ENCODE measurements around the gene CLTCL1. TPM values are rescaled to one million over a fixed set of nuclear protein-coding genes. Genes with fewer than 3 reads are reported as not detected.
"Not testable (repeated sequence)": the region's sequence is repeated elsewhere in the genome, so short reads cannot be mapped to it uniquely, and the experiment has no call there.

The CLTCL1 gene
- total RNA-seq, 2 donors from 2014 or later, result 0.16 to 1.0 TPM

- no peaks in the 10 kb centered on the region for H3K36me3 Mint-ChIP-seq (ENCODE audit: low read depth)
- no peaks in the 10 kb centered on the region for H3K27me3 Mint-ChIP-seq
- H3K4me1 Mint-ChIP-seq, result no peaks in the 10 kb centered on the region
- peaks cover 2% of the 10 kb centered on the region for H3K9me3 ChIP-seq (ENCODE audit: control insufficient read depth, low read length, poor library complexity, severe bottlenecking)
- DNase-seq, result no peak
- no peak overlapping the region for H3K27ac Mint-ChIP-seq
- no peak for ATAC-seq
- H3K4me3 Mint-ChIP-seq, result no peak overlapping the region
These were observed 27.8 kb upstream of the CLTCL1 start for GRCh38 chr22:19319281-19319680.

- DNase-seq (no peak), ATAC-seq (no peak)
- H3K36me3 Mint-ChIP-seq (ENCODE audit: low read depth), result no peaks in the 10 kb centered on the region
- no peak overlapping the region for H3K27ac Mint-ChIP-seq
- no peak overlapping the region for H3K4me3 Mint-ChIP-seq
- H3K27me3 Mint-ChIP-seq, result no peaks in the 10 kb centered on the region
- peaks cover 2% of the 10 kb centered on the region for H3K9me3 ChIP-seq (ENCODE audit: control insufficient read depth, low read length, poor library complexity, severe bottlenecking)
- no peaks in the 10 kb centered on the region for H3K4me1 Mint-ChIP-seq
These were observed 26.3 kb upstream of the CLTCL1 start for GRCh38 chr22:19317865-19318264.

GRCh38 chr22:19307872-19308271, 16.4 kb upstream of the CLTCL1 start:
- no peak for ATAC-seq
- H3K9me3 ChIP-seq (ENCODE audit: control insufficient read depth, low read length, poor library complexity, severe bottlenecking), result no peaks in the 10 kb centered on the region
- no peak overlapping the region for H3K27ac Mint-ChIP-seq
- no peak overlapping the region for H3K4me3 Mint-ChIP-seq
- no peak for DNase-seq
- H3K36me3 Mint-ChIP-seq (ENCODE audit: low read depth), result no peaks in the 10 kb centered on the region
- H3K27me3 Mint-ChIP-seq, result no peaks in the 10 kb centered on the region
- no peaks in the 10 kb centered on the region for H3K4me1 Mint-ChIP-seq

GRCh38 chr22:19306535-19306934, 15.0 kb upstream of the CLTCL1 start:
- H3K4me3 Mint-ChIP-seq; H3K27ac Mint-ChIP-seq; H3K36me3 Mint-ChIP-seq (ENCODE audit: low read depth); H3K27me3 Mint-ChIP-seq; H3K4me1 Mint-ChIP-seq; H3K9me3 ChIP-seq (ENCODE audit: control insufficient read depth, low read length, poor library complexity, severe bottlenecking); DNase-seq; ATAC-seq: not testable (repeated sequence)

- Mint-ChIP-seq H3K27ac (no peak overlapping the region), H3K4me1 (no peaks in the 10 kb centered on the region), H3K36me3 (ENCODE audit: low read depth) (no peaks in the 10 kb centered on the region), H3K27me3 (no peaks in the 10 kb centered on the region), H3K4me3 (no peak overlapping the region)
- ATAC-seq (no peak), DNase-seq (no peak)
- H3K9me3 ChIP-seq (ENCODE audit: control insufficient read depth, low read length, poor library complexity, severe bottlenecking), result no peaks in the 10 kb centered on the region
These were observed 13.0 kb upstream of the CLTCL1 start for GRCh38 chr22:19304547-19304946.

- Mint-ChIP-seq H3K4me3 (no peak overlapping the region), H3K27me3 (no peaks in the 10 kb centered on the region), H3K36me3 (ENCODE audit: low read depth) (no peaks in the 10 kb centered on the region), H3K27ac (no peak overlapping the region), H3K4me1 (no peaks in the 10 kb centered on the region)
- no peaks in the 10 kb centered on the region for H3K9me3 ChIP-seq (ENCODE audit: control insufficient read depth, low read length, poor library complexity, severe bottlenecking)
- DNase-seq (no peak), ATAC-seq (no peak)
These were observed 12.3 kb upstream of the CLTCL1 start for GRCh38 chr22:19303785-19304184.

GRCh38 chr22:19295733-19296132, 4.2 kb upstream of the CLTCL1 start:
- Mint-ChIP-seq H3K27ac (no peak overlapping the region), H3K27me3 (peaks cover 8% of the 10 kb centered on the region), H3K4me3 (no peak overlapping the region), H3K4me1 (peaks cover 6% of the 10 kb centered on the region), H3K36me3 (ENCODE audit: low read depth) (no peaks in the 10 kb centered on the region)
- H3K9me3 ChIP-seq (ENCODE audit: control insufficient read depth, low read length, poor library complexity, severe bottlenecking), result no peaks in the 10 kb centered on the region
- ATAC-seq (no peak), DNase-seq (no peak)

GRCh38 chr22:19292458-19293230, 1.1 kb upstream of the CLTCL1 start:
- no peak for ATAC-seq
- H3K27ac Mint-ChIP-seq, result no peak overlapping the region

GRCh38 chr22:19291218-19291579, 320 bp downstream of the CLTCL1 start:
- H3K27ac Mint-ChIP-seq, result no peak overlapping the region
- ATAC-seq (peak; percentile 32), DNase-seq (peak in 2 of 3 donors; percentile 27 to 31)
- H3K9me3 ChIP-seq (ENCODE audit: control insufficient read depth, low read length, poor library complexity, severe bottlenecking), result no peaks in the 10 kb centered on the region
- peaks cover 7% of the 10 kb centered on the region for H3K36me3 Mint-ChIP-seq (ENCODE audit: low read depth)
- peaks cover 37% of the 10 kb centered on the region for H3K27me3 Mint-ChIP-seq
- H3K4me1 Mint-ChIP-seq, result peaks cover 16% of the 10 kb centered on the region
- peak overlapping the region; percentile 87 for H3K4me3 Mint-ChIP-seq

More at GRCh38 chr22:19292458-19293230, 1.1 kb upstream of the CLTCL1 start:
- Mint-ChIP-seq H3K4me3 (peak overlapping the region; percentile 92), H3K36me3 (ENCODE audit: low read depth) (peaks cover 4% of the 10 kb centered on the region), H3K27me3 (peaks cover 26% of the 10 kb centered on the region), H3K4me1 (peaks cover 14% of the 10 kb centered on the region)
- DNase-seq, result no peak
- H3K9me3 ChIP-seq (ENCODE audit: control insufficient read depth, low read length, poor library complexity, severe bottlenecking), result no peaks in the 10 kb centered on the region

GRCh38 chr22:19290400-19291217, 910 bp downstream of the CLTCL1 start:
- no peak for DNase-seq
- peak overlapping the region; percentile 87 for H3K4me3 Mint-ChIP-seq
- H3K4me1 Mint-ChIP-seq, result peaks cover 16% of the 10 kb centered on the region
- no peak overlapping the region for H3K27ac Mint-ChIP-seq
- no peaks in the 10 kb centered on the region for H3K9me3 ChIP-seq (ENCODE audit: control insufficient read depth, low read length, poor library complexity, severe bottlenecking)
- ATAC-seq, result peak; percentile 12
- peaks cover 33% of the 10 kb centered on the region for H3K27me3 Mint-ChIP-seq
- H3K36me3 Mint-ChIP-seq (ENCODE audit: low read depth), result peaks cover 7% of the 10 kb centered on the region

GRCh38 chr22:19289475-19290161, 1.9 kb downstream of the CLTCL1 start:
- Mint-ChIP-seq H3K36me3 (ENCODE audit: low read depth) (peaks cover 7% of the 10 kb centered on the region), H3K27ac (no peak overlapping the region), H3K27me3 (peaks cover 33% of the 10 kb centered on the region), H3K4me1 (peaks cover 16% of the 10 kb centered on the region), H3K4me3 (no peak overlapping the region)
- DNase-seq (no peak), ATAC-seq (no peak)
- no peaks in the 10 kb centered on the region for H3K9me3 ChIP-seq (ENCODE audit: control insufficient read depth, low read length, poor library complexity, severe bottlenecking)

GRCh38 chr22:19287889-19288288, 3.6 kb downstream of the CLTCL1 start:
- no peak for DNase-seq
- no peaks in the 10 kb centered on the region for H3K9me3 ChIP-seq (ENCODE audit: control insufficient read depth, low read length, poor library complexity, severe bottlenecking)

GRCh38 chr22:19287076-19287707, 4.3 kb downstream of the CLTCL1 start:
- Mint-ChIP-seq H3K27ac (no peak overlapping the region), H3K4me1 (peaks cover 15% of the 10 kb centered on the region), H3K4me3 (no peak overlapping the region), H3K36me3 (ENCODE audit: low read depth) (peaks cover 7% of the 10 kb centered on the region), H3K27me3 (peaks cover 33% of the 10 kb centered on the region)
- no peaks in the 10 kb centered on the region for H3K9me3 ChIP-seq (ENCODE audit: control insufficient read depth, low read length, poor library complexity, severe bottlenecking)
- ATAC-seq (no peak), DNase-seq (no peak)

More at GRCh38 chr22:19287889-19288288, 3.6 kb downstream of the CLTCL1 start:
- Mint-ChIP-seq H3K4me1 (peaks cover 16% of the 10 kb centered on the region), H3K27ac (no peak overlapping the region), H3K4me3 (no peak overlapping the region), H3K36me3 (ENCODE audit: low read depth) (peaks cover 7% of the 10 kb centered on the region), H3K27me3 (peaks cover 33% of the 10 kb centered on the region)
- no peak for ATAC-seq

Measured in T-helper 17 cell (primary cell).